Common myeloid progenitor, CD34-positive (primary cell): ENCODE data around the gene AHDC1.

Experiments
- CTCF ChIA-PET: fragments of 350-600 bp; sonication (Branson Sonifier 250); formaldehyde crosslinking; loops from one replicate; lab custom pipeline; 2021; ENCODE audit warnings: antibody characterized with exemption; lab: Charles Lee
- POLR2A ChIA-PET: fragments of 350-600 bp; sonication (Branson Sonifier 250); formaldehyde crosslinking; loops from one replicate; lab custom pipeline; 2021; ENCODE audit warnings: antibody characterized with exemption; lab: Charles Lee
- DNase-seq, 3 donors: peaks; one replicate each; pipeline versions ENCODE4 v3.0.0 to v3.0.0-alpha.2; 2013
- H3K27ac ChIP-seq, 2 experiments: 1 replicate in 1 of 2; 2 replicates in 1 of 2; pipeline ENCODE4 v1.7.0; 2013; ENCODE audit warnings: inconsistent platforms in 2 of 2, low read length in 2 of 2, mild to moderate bottlenecking in 2 of 2, low read depth in 1 of 2, moderate library complexity in 1 of 2; ENCODE audit not compliant: severe bottlenecking in 2 of 2, insufficient read depth in 1 of 2, poor library complexity in 1 of 2
- H3K27me3 ChIP-seq, 5 experiments: replicated peaks in 2 of 5; 1 replicate in 3 of 5; 2 replicates in 2 of 5; pipeline versions ENCODE4 v1.6.1 to v1.7.0; 2013; ENCODE audit warnings: low read length in 4 of 5, mild to moderate bottlenecking in 2 of 5, moderate library complexity in 2 of 5, inconsistent platforms in 1 of 5; ENCODE audit not compliant: insufficient read depth in 5 of 5, control insufficient read depth in 4 of 5
- H3K36me3 ChIP-seq, 4 experiments: 1 replicate in 2 of 4; 2 replicates in 2 of 4; pipeline versions ENCODE4 v1.6.1 to v1.7.0; 2013; ENCODE audit warnings: low read length in 3 of 4, control low read depth in 1 of 4, mild to moderate bottlenecking in 1 of 4; ENCODE audit not compliant: control insufficient read depth in 4 of 4, insufficient read depth in 4 of 4
- H3K4me1 ChIP-seq, 4 experiments: 1 replicate in 3 of 4; 2 replicates in 1 of 4; pipeline versions ENCODE4 v1.6.1 to v1.7.1; 2013; ENCODE audit warnings: low read length in 3 of 4, mild to moderate bottlenecking in 3 of 4, control low read depth in 1 of 4, inconsistent platforms in 1 of 4, moderate library complexity in 1 of 4; ENCODE audit not compliant: control insufficient read depth in 4 of 4, insufficient read depth in 4 of 4; ENCODE audit errors: control extremely low read depth in 1 of 4
- H3K4me3 ChIP-seq, 7 experiments: 1 replicate in 4 of 7; 2 replicates in 3 of 7; pipeline versions ENCODE4 v1.5.1 to v1.7.0; 2013; ENCODE audit warnings: mild to moderate bottlenecking in 7 of 7, low read length in 6 of 7, moderate library complexity in 6 of 7, inconsistent platforms in 2 of 7, low read depth in 2 of 7, control low read depth in 1 of 7; ENCODE audit not compliant: insufficient read depth in 4 of 7, control insufficient read depth in 1 of 7; ENCODE audit errors: extremely low read depth in 1 of 7
- H3K9me3 ChIP-seq, 5 experiments: 1 replicate in 4 of 5; 2 replicates in 1 of 5; pipeline versions ENCODE4 v1.6.1 to v1.7.1; 2013; ENCODE audit warnings: low read length in 4 of 5, mild to moderate bottlenecking in 2 of 5, inconsistent platforms in 1 of 5, low read depth in 1 of 5, moderate library complexity in 1 of 5; ENCODE audit not compliant: control insufficient read depth in 4 of 5, insufficient read depth in 2 of 5; ENCODE audit errors: control extremely low read depth in 1 of 5
- WGBS: methylation state at CpG from one replicate; pipeline ENCODE4 v1.1.5; 2013; ENCODE audit not compliant: insufficient coverage; 5-methylcytosine and 5-hydroxymethylcytosine counted together

Gene AHDC1

DNA sequence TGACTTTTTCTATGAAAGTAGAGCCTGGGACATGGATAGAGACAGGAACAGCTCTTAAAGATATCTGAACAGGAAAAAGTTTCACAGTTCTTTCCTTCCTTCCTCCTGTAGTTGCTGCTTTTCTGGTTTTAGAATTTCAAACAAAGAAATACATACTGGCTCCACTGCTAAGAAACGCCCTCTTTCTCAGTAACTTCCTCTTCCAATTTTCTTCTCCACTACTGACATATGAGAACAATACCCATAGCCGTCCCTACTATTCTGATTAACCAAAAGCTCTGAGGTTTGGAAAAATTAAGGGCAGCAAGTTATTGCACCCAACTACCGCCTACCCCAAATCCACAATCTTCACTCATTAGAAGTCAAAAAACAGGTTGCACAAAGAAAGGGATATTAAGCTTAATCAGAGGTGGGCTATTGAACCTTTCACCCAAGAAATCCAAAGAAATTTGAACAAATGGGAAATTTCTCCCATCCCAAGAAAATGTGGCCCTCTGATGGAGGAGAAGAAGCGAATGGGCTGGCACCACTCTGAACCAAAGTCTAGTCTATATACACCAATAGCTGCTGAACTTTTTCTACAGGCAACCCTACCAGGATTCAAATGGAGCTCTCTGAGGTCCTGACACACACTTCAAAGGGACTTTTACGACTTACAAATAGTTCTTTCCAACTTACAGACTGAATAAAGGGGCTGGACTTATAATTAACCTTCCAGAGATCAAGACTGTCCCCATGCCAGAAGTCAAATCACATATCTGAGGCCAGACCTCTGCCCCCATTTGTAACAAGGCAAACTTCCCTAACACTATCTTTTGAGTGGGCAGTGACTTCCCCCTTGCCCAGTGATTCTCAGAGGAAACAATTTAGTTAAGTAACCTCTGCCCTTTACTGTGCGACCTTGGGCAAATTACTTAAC lies 115.7 kb downstream of the AHDC1 start:
- peak overlapping the region in 6 of 7 experiments; percentile 92 to 100 (median 99) for H3K4me3 ChIP-seq
- ChIA-PET CTCF (interaction anchor here (0.6 to 1.8 kb wide), 8 partner anchors 11 to 72 kb away, joined by 3 to 6 read pairs (median 4); no protein-coding TSS in a partner anchor), POLR2A (interaction anchor here (0.6 to 1.3 kb wide), 2 partner anchors 60 to 939 kb away, joined by 3 to 5 read pairs; no protein-coding TSS in a partner anchor)
- peak overlapping the region; percentile 17 to 100 for H3K27ac ChIP-seq
- peak; percentile 42 to 77 (median 72) for DNase-seq
- no peaks in the 10 kb centered on the region for H3K9me3 ChIP-seq
- H3K36me3 ChIP-seq = peaks cover 0 to 7% (median 3%) of the 10 kb centered on the region in 4 experiments
- H3K4me1 ChIP-seq = peaks cover 9 to 22% (median 21%) of the 10 kb centered on the region in 4 experiments
- 7% methylated on average over 4 of the region's 6 CpGs for WGBS
- H3K27me3 ChIP-seq = no peaks in the 10 kb centered on the region

- peaks cover 0 to 7% (median 3%) of the 10 kb centered on the region in 4 experiments for H3K36me3 ChIP-seq
- no peak for DNase-seq
- no peak overlapping the region for H3K4me3 ChIP-seq
- no peak overlapping the region for H3K27ac ChIP-seq
- H3K27me3 ChIP-seq = no peaks in the 10 kb centered on the region
- CTCF ChIA-PET = no interaction called here
- POLR2A ChIA-PET = interaction anchor here (0.6 kb wide), 1 partner anchor 13 kb away, joined by 4 read pairs; no protein-coding TSS in a partner anchor
- H3K9me3 ChIP-seq = no peaks in the 10 kb centered on the region
- H3K4me1 ChIP-seq = peaks cover 15 to 24% (median 18%) of the 10 kb centered on the region in 4 experiments
- WGBS = no CpG with 5 or more reads among the region's 1 CpG
Measured at GRCh38 chr1:27485363-27485762, 118.6 kb downstream of the AHDC1 start.
